IMR-90 (cell line): ENCODE results near the gene ZNF669. TPM values are rescaled to one million over a fixed set of nuclear protein-coding genes. Genes with fewer than 3 reads are reported as not detected.

Experiments
- ATAC-seq: fragments of 200-7000 bp; cut with Tn5 transposase; 2 replicates; pipeline ENCODE4 v1.9.1; 2020; ENCODE audit warnings: low read depth, mild to moderate bottlenecking, moderate library complexity
- BruUV-seq: library from RNA; stranded (reverse); fragments of 400-500 nt; replicated peaks from 2 replicates; lab custom pipeline; 2021; lab: Mats Ljungman, UMichigan
- CTCF ChIA-PET: fragments of 300-600 bp; formaldehyde crosslinking; extraction: SDS; loops from one replicate; lab custom pipeline; 2021; ENCODE audit warnings: antibody characterized with exemption; lab: Yijun Ruan, JAX
- POLR2A ChIA-PET: fragments of 300-600 bp; sonication (Branson Sonifier 250); formaldehyde crosslinking; loops from one replicate; lab custom pipeline; 2022; ENCODE audit warnings: antibody characterized with exemption; ENCODE audit not compliant: unreplicated experiment; lab: Charles Lee
- DNase-seq: peaks from one replicate; pipeline ENCODE4 v3.0.0; 2013
- H2AFZ ChIP-seq: replicated peaks from 2 replicates; pipeline ENCODE3; 2013; ENCODE audit warnings: low read length, mild to moderate bottlenecking; ENCODE audit not compliant: poor library complexity
- H2AK5ac ChIP-seq: 2 replicates; pipeline ENCODE4 v1.6.1; 2013; ENCODE audit warnings: low read depth, low read length, inconsistent platforms
- H2AK9ac ChIP-seq: replicated peaks from 2 replicates; pipeline ENCODE3; 2013; ENCODE audit warnings: mild to moderate bottlenecking, low read depth, low read length, moderate library complexity; ENCODE audit not compliant: poor library complexity
- H2BK120ac ChIP-seq: 2 replicates; pipeline ENCODE4 v1.6.1; 2013; ENCODE audit warnings: low read depth, low read length, inconsistent platforms
- H2BK15ac ChIP-seq: 3 replicates; pipeline ENCODE4 v1.6.1; 2013; ENCODE audit warnings: low read depth, low read length, inconsistent platforms
- H2BK20ac ChIP-seq: 2 replicates; pipeline ENCODE4 v1.6.1; 2013; ENCODE audit warnings: low read depth, mild to moderate bottlenecking, inconsistent platforms, low read length, moderate library complexity
- H2BK5ac ChIP-seq: 2 replicates; pipeline ENCODE4 v1.6.1; 2013; ENCODE audit warnings: mild to moderate bottlenecking, low read depth, low read length, inconsistent platforms; ENCODE audit not compliant: poor library complexity, severe bottlenecking
- H3K14ac ChIP-seq: replicated peaks from 2 replicates; pipeline ENCODE4 v1.6.1; 2013; ENCODE audit warnings: low read depth, low read length, inconsistent platforms
- H3K18ac ChIP-seq: 2 replicates; pipeline ENCODE4 v1.6.1; 2013; ENCODE audit warnings: low read depth, low read length, control low read depth
- H3K23ac ChIP-seq: 2 replicates; pipeline ENCODE4 v1.6.1; 2013; ENCODE audit warnings: low read depth, low read length, inconsistent platforms
- H3K27ac ChIP-seq: 2 replicates; pipeline ENCODE4 v1.5.1; 2013; ENCODE audit warnings: mild to moderate bottlenecking, control low read depth, low read length; ENCODE audit not compliant: insufficient read depth
- H3K27me3 ChIP-seq: 2 replicates; pipeline ENCODE4 v1.6.1; 2013; ENCODE audit warnings: low read length; ENCODE audit not compliant: control insufficient read depth, insufficient read depth
- H3K36me3 ChIP-seq: 2 replicates; pipeline ENCODE4 v1.6.1; 2013; ENCODE audit warnings: low read length, mixed read lengths; ENCODE audit not compliant: control insufficient read depth, insufficient read depth
- H3K4ac ChIP-seq: 2 replicates; pipeline ENCODE4 v1.6.1; 2013; ENCODE audit warnings: low read depth, low read length, inconsistent platforms
- H3K4me1 ChIP-seq: 2 replicates; pipeline ENCODE4 v1.6.1; 2013; ENCODE audit warnings: low read length, mixed read lengths; ENCODE audit not compliant: control insufficient read depth, insufficient read depth
- H3K4me2 ChIP-seq: 2 replicates; pipeline ENCODE4 v1.6.1; 2013; ENCODE audit warnings: low read depth, mild to moderate bottlenecking, control low read depth, low read length, moderate library complexity
- H3K4me3 ChIP-seq: 2 replicates; pipeline ENCODE4 v1.5.1; 2013; ENCODE audit warnings: low read depth, mild to moderate bottlenecking, control low read depth, low read length, moderate library complexity; ENCODE audit not compliant: insufficient read depth
- H3K56ac ChIP-seq: 2 replicates; pipeline ENCODE4 v1.6.1; 2013; ENCODE audit warnings: low read length, inconsistent platforms; ENCODE audit not compliant: insufficient read depth; ENCODE audit errors: extremely low read depth
- H3K79me1 ChIP-seq, 2 experiments: 2 replicates each; pipeline ENCODE4 v1.6.1; 2013; ENCODE audit warnings: low read length in 2 of 2, inconsistent platforms in 1 of 2, low read depth in 1 of 2
- H3K9ac ChIP-seq: 2 replicates; pipeline ENCODE4 v1.6.1; 2013; ENCODE audit warnings: low read depth, low read length, control low read depth
- H3K9me1 ChIP-seq: 2 replicates; pipeline ENCODE4 v1.6.1; 2013; ENCODE audit warnings: low read length, inconsistent platforms; ENCODE audit not compliant: insufficient read depth
- H3K9me3 ChIP-seq: 2 replicates; pipeline ENCODE4 v1.6.1; 2013; ENCODE audit warnings: low read length; ENCODE audit not compliant: control insufficient read depth, insufficient read depth
- H4K20me1 ChIP-seq: 2 replicates; pipeline ENCODE4 v1.6.1; 2013; ENCODE audit warnings: low read length, inconsistent platforms; ENCODE audit not compliant: insufficient read depth
- H4K5ac ChIP-seq: 2 replicates; pipeline ENCODE4 v1.6.1; 2013; ENCODE audit warnings: mild to moderate bottlenecking, low read depth, low read length, control low read depth
- H4K8ac ChIP-seq, 2 experiments: 2 replicates each; pipeline ENCODE4 v1.6.1; 2013; ENCODE audit warnings: low read depth in 2 of 2, low read length in 2 of 2, control low read depth in 1 of 2, inconsistent platforms in 1 of 2
- H4K91ac ChIP-seq: 2 replicates; pipeline ENCODE4 v1.6.1; 2013; ENCODE audit warnings: low read depth, low read length, inconsistent platforms; ENCODE audit not compliant: insufficient read depth
- CEBPB ChIP-seq: IDR thresholded peaks from 2 replicates; pipeline ENCODE4 v1.6.1; 2012; ENCODE audit warnings: low read depth, low read length, improper control_type of control experiment
- CTCF ChIP-seq: conservative IDR thresholded peaks from 2 replicates; pipeline ENCODE4 v1.5.1; 2012; ENCODE audit warnings: mild to moderate bottlenecking, low read depth, low read length, improper control_type of control experiment
- MAZ ChIP-seq: IDR thresholded peaks from 2 replicates; pipeline ENCODE4 v1.6.1; 2012; ENCODE audit warnings: low read depth, mild to moderate bottlenecking, low read length, improper control_type of control experiment, moderate library complexity, borderline replicate concordance
- RAD21 ChIP-seq: IDR thresholded peaks from 2 replicates; pipeline ENCODE4 v1.6.1; 2012; ENCODE audit warnings: low read length, improper control_type of control experiment
- WGBS, 2 experiments: methylation state at CpG; one replicate each; pipeline versions ENCODE4 v1.1.5 to v1.1.7; 2013; ENCODE audit warnings: missing lambda C conversion rate in 2 of 2; ENCODE audit not compliant: insufficient read length in 1 of 2; ENCODE audit errors: extremely low coverage in 2 of 2; 5-methylcytosine and 5-hydroxymethylcytosine counted together
- dilution Hi-C: fragments of 300-500 bp; cut with HindIII; formaldehyde crosslinking; loops from one replicate; pipeline ENCODE4 v1.14.3; 2018; ENCODE audit warnings: low sequenced_read_pairs; ENCODE audit not compliant: unreplicated experiment
- in situ Hi-C: fragments of 300-500 bp; cut with MboI; formaldehyde crosslinking; loops from 3 replicates; pipeline ENCODE4 v1.14.3; 2019; ENCODE audit warnings: low sequenced_read_pairs, inconsistent platforms, mixed read lengths
- intact Hi-C: fragments of 100-400 bp; cut with micrococcal nuclease; formaldehyde crosslinking; loops from 2 replicates; pipeline ENCODE4 v1.10.0; 2022
- polyA plus RNA-seq, 3 experiments: library from polyadenylated mRNA; depleted of rRNA; stranded (reverse); fragments of >200 nt; gene quantifications; 2 replicates each; pipeline ENCODE4 v1.2.3, GENCODE V29; 2012; ENCODE audit warnings: low replicate concordance in 1 of 3
- total RNA-seq: library from RNA; depleted of rRNA; stranded (reverse); fragments of >200 nt; gene quantifications from 2 replicates; pipeline ENCODE4 v1.2.3, GENCODE V29; 2012

The ZNF669 gene
- total and polyA plus RNA-seq, 2 of the 4 experiments (the other 2 are of a cell fraction) = 3.8 to 10.8 TPM

GRCh38 chr1:247114351-247115140 is 10.4 kb upstream of the ZNF669 start:
- H4K5ac ChIP-seq = no peak overlapping the region
- H3K56ac ChIP-seq = no peak overlapping the region
- POLR2A ChIA-PET = no interaction called here
- H2AK9ac ChIP-seq = no peak overlapping the region
- H3K4ac ChIP-seq = no peak overlapping the region
- H3K9me1 ChIP-seq = no peaks in the 10 kb centered on the region; the same call in 1 of the 2 replicates
- H2BK15ac ChIP-seq = no peak overlapping the region
- no peak overlapping the region for H3K4me2 ChIP-seq
- H3K4me3 ChIP-seq = no peak overlapping the region
- DNase-seq (no peak), ATAC-seq (no peak)
- H3K14ac ChIP-seq = no peak overlapping the region
- no peak overlapping the region for H2BK20ac ChIP-seq
- intact Hi-C loops = no loop called here
- dilution Hi-C loops = no loop called here
- no peak overlapping the region for H3K9ac ChIP-seq
- H3K27me3 ChIP-seq = no peaks in the 10 kb centered on the region
- H2AK5ac ChIP-seq = no peak overlapping the region
- H2BK5ac ChIP-seq = no peak overlapping the region
- H2AFZ ChIP-seq = no peak overlapping the region
- H3K4me1 ChIP-seq = no peaks in the 10 kb centered on the region; the same call in 1 of the 2 replicates
- no peak overlapping the region for H3K27ac ChIP-seq
- H3K23ac ChIP-seq = no peak overlapping the region
- H4K91ac ChIP-seq = no peak overlapping the region
- no peak overlapping the region for H3K18ac ChIP-seq
- no TSS peak for BruUV-seq
- H4K20me1 ChIP-seq = no peaks in the 10 kb centered on the region; the same call in 1 of the 2 replicates
- WGBS, 2 experiments = 80% methylated on average over 4 of the region's 13 CpGs; no CpG with 5 or more reads in 1 of the 2 experiments
- in situ Hi-C loops = no loop called here
- H3K9me3 ChIP-seq = no peaks in the 10 kb centered on the region
- H4K8ac ChIP-seq = no peak overlapping the region
- CTCF ChIA-PET = no interaction called here
- TF ChIP-seq MAZ (no peak), CTCF (no peak), CEBPB (no peak), RAD21 (no peak)
- H3K36me3 ChIP-seq = no peaks in the 10 kb centered on the region
- H2BK120ac ChIP-seq = no peak overlapping the region
- peaks cover 0 to 7% of the 10 kb centered on the region in 2 experiments; a peak in 1 of 4 replicates for H3K79me1 ChIP-seq
